Right ventricle myocardium inferior (tissue), 1 donor: ENCODE data around the gene PIGL. TPM values are rescaled to one million over a fixed set of nuclear protein-coding genes. Genes with fewer than 3 reads are reported as not detected.

Experiments
- ATAC-seq: fragments of 200-7000 bp; cut with Tn5 transposase; one replicate; pipeline ENCODE4 v1.9.1; 2020; ENCODE audit warnings: mild to moderate bottlenecking, moderate library complexity
- DNase-seq: peaks from one replicate; pipeline ENCODE4 v3.0.0; 2021; ENCODE audit errors: missing footprints
- intact Hi-C: fragments of 100-400 bp; cut with DNase I; formaldehyde crosslinking; loops from one replicate; pipeline ENCODE4 v1.11.0; 2022
- total RNA-seq: library from RNA; stranded (reverse); fragmentation: NEBNext Ultra II Directional; extraction: Animal tissue kit (Norgen Biotek cat#: 25700); gene quantifications from one replicate; pipeline ENCODE4 v1.2.1, GENCODE V29; 2021
- donor health status: DM: no; HTN: yes; CAD: no; lungs with severe emphysema.

Gene PIGL
- total RNA-seq, 1 donor from 2014 or later, result 5.4 TPM

GRCh38 chr17:16338391-16338790 is 121.4 kb downstream of the PIGL start:
- no peak for DNase-seq
- intact Hi-C loops, result no loop called here
- ATAC-seq, result no peak

GRCh38 chr17:16339402-16339801 is 122.4 kb downstream of the PIGL start:
- intact Hi-C loops, result no loop called here
- DNase-seq (no peak), ATAC-seq (no peak)

- no peak for DNase-seq
- intact Hi-C loops, result no loop called here
- no peak for ATAC-seq
Measured at GRCh38 chr17:16339959-16340358, 122.9 kb downstream of the PIGL start.

GRCh38 chr17:16342979-16343378 is 126.0 kb downstream of the PIGL start:
- ATAC-seq (no peak), DNase-seq (peak; percentile 14)
- intact Hi-C loops, result no loop called here

GRCh38 chr17:16343569-16343968 is 126.6 kb downstream of the PIGL start:
- intact Hi-C loops, result no loop called here
- DNase-seq, result no peak
- ATAC-seq, result no peak

- no peak for DNase-seq
- intact Hi-C loops, result no loop called here
- ATAC-seq, result no peak
Measured at GRCh38 chr17:16345565-16345964, 128.6 kb downstream of the PIGL start.

GRCh38 chr17:16346721-16347271 is 129.8 kb downstream of the PIGL start:
- no peak for ATAC-seq
- intact Hi-C loops, result no loop called here
- no peak for DNase-seq

GRCh38 chr17:16348586-16348985 is 131.6 kb downstream of the PIGL start:
- DNase-seq, result no peak
- intact Hi-C loops, result no loop called here
- ATAC-seq, result no peak

GRCh38 chr17:16349431-16349830 is 132.4 kb downstream of the PIGL start:
- no peak for ATAC-seq
- intact Hi-C loops, result no loop called here
- no peak for DNase-seq

GRCh38 chr17:16351831-16352230 is 134.8 kb downstream of the PIGL start:
- DNase-seq (no peak), ATAC-seq (no peak)
- intact Hi-C loops, result no loop called here

- ATAC-seq, result peak; percentile 34
- intact Hi-C loops, result no loop called here
- DNase-seq, result peak; percentile 64
Measured at GRCh38 chr17:16352303-16352666, 135.3 kb downstream of the PIGL start.

GRCh38 chr17:16352667-16353316 is 135.8 kb downstream of the PIGL start:
- intact Hi-C loops, result no loop called here
- peak; percentile 72 for DNase-seq
- peak; percentile 59 for ATAC-seq

GRCh38 chr17:16353317-16354174 is 136.5 kb downstream of the PIGL start, which contains the start of gene CENPV:
Gene CENPV, minus strand, starts transcription at chr17:16353469. Its CDS starts 33 bp downstream, at chr17:16353436.
- peak; percentile 73 for DNase-seq
- ATAC-seq, result peak; percentile 78
- intact Hi-C loops, result no loop called here

- ATAC-seq (no peak), DNase-seq (peak; percentile 7)
- intact Hi-C loops, result no loop called here
Measured at GRCh38 chr17:16354585-16354984, 137.6 kb downstream of the PIGL start.

GRCh38 chr17:16358394-16358793 is 141.4 kb downstream of the PIGL start:
- intact Hi-C loops, result no loop called here
- ATAC-seq (no peak), DNase-seq (no peak)

GRCh38 chr17:16361874-16362273 is 144.9 kb downstream of the PIGL start:
- ATAC-seq (no peak), DNase-seq (no peak)
- intact Hi-C loops, result no loop called here

GRCh38 chr17:16363749-16364536 is 146.9 kb downstream of the PIGL start:
- ATAC-seq (peak; percentile 78), DNase-seq (peak; percentile 79)
- intact Hi-C loops, result loop anchor here (2.0 kb wide), 1 partner anchor 157 kb away; no protein-coding TSS in a partner anchor

GRCh38 chr17:16364625-16365024 is 147.6 kb downstream of the PIGL start:
- DNase-seq (no peak), ATAC-seq (no peak)
- intact Hi-C loops, result loop anchor here (2.0 kb wide), 1 partner anchor 156 kb away; no protein-coding TSS in a partner anchor

GRCh38 chr17:16371742-16372141 is 154.7 kb downstream of the PIGL start:
- intact Hi-C loops, result no loop called here
- no peak for ATAC-seq
- no peak for DNase-seq
